GM12878 (cell line): Measurements from ENCODE around the gene ATG10. TPM values are rescaled to one million over a fixed set of nuclear protein-coding genes. Genes with fewer than 3 reads are reported as not detected.

Experiments used
- ATAC-seq: fragments of 200-7000 bp; cut with Tn5 transposase; 3 replicates; pipeline ENCODE4 v1.9.1; 2020; ENCODE audit warnings: mild to moderate bottlenecking, moderate library complexity
- BruUV-seq: library from RNA; stranded (reverse); fragments of 400-500 nt; replicated peaks from 2 replicates; lab custom pipeline; 2021; lab: Mats Ljungman, UMichigan
- CTCF ChIA-PET: fragments of 300-600 bp; sonication (Branson Sonifier 250); formaldehyde crosslinking; extraction: SDS; loops from one replicate; lab custom pipeline; 2021; ENCODE audit warnings: inconsistent platforms; lab: Yijun Ruan, JAX
- POLR2A ChIA-PET: fragments of 350-600 bp; formaldehyde crosslinking; extraction: SDS; loops from one replicate; lab custom pipeline; 2021; ENCODE audit warnings: inconsistent platforms; lab: Charles Lee
- RAD21 ChIA-PET: fragments of 300-600 bp; sonication (Branson Sonifier 250); formaldehyde crosslinking; loops from one replicate; lab custom pipeline; 2023; ENCODE audit warnings: antibody characterized with exemption; ENCODE audit not compliant: unreplicated experiment; lab: Charles Lee
- SMC1A ChIA-PET: fragments of 300-600 bp; sonication (Branson Sonifier 250); formaldehyde crosslinking; loops from one replicate; lab custom pipeline; 2023; ENCODE audit not compliant: unreplicated experiment, uncharacterized antibody; lab: Charles Lee
- DNase-seq: peaks from one replicate; pipeline ENCODE4 v3.0.0-alpha.2; 2011; ENCODE audit warnings: low read depth, low spot score
- FAIRE-seq: peaks from 3 replicates; lab custom pipeline; 2011; peaks lifted over from hg19 to GRCh38; lab: Jason Lieb, UNC
- H2AFZ ChIP-seq: 2 replicates; pipeline ENCODE4 v1.6.0; 2011; ENCODE audit warnings: low read depth, low read length, control low read depth; ENCODE audit not compliant: control insufficient read depth
- H3K27ac ChIP-seq: 2 replicates; pipeline ENCODE4 v1.5.1; 2011; ENCODE audit warnings: control low read depth; ENCODE audit not compliant: control insufficient read depth, insufficient read depth
- H3K27me3 ChIP-seq, 2 experiments: replicated peaks in 1 of 2; 2 replicates each; pipeline versions ENCODE4 v1.6.0 to v1.6.1; 2011; ENCODE audit warnings: low read length in 1 of 2; ENCODE audit not compliant: control insufficient read depth in 2 of 2, insufficient read depth in 2 of 2
- H3K36me3 ChIP-seq, 2 experiments: 2 replicates each; pipeline ENCODE4 v1.5.1; 2011; ENCODE audit warnings: low read length in 1 of 2; ENCODE audit not compliant: control insufficient read depth in 2 of 2, insufficient read depth in 2 of 2
- H3K4me1 ChIP-seq: 2 replicates; pipeline ENCODE4 v1.6.1; 2011; ENCODE audit warnings: mild to moderate bottlenecking, low read length, moderate library complexity, mixed read lengths; ENCODE audit not compliant: control insufficient read depth, insufficient read depth
- H3K4me2 ChIP-seq: 2 replicates; pipeline ENCODE4 v1.6.0; 2011; ENCODE audit warnings: control low read depth; ENCODE audit not compliant: control insufficient read depth, insufficient read depth
- H3K4me3 ChIP-seq: fragments of 200-600 bp; sonication (generic); 2 replicates; pipeline ENCODE4 v1.5.1; 2016
- H3K79me2 ChIP-seq: 2 replicates; pipeline ENCODE4 v1.6.0; 2011; ENCODE audit warnings: low read length; ENCODE audit not compliant: control insufficient read depth, insufficient read depth
- H3K9ac ChIP-seq: 2 replicates; pipeline ENCODE4 v1.8.0; 2011; ENCODE audit warnings: low read length, control low read depth, mixed read lengths; ENCODE audit not compliant: control insufficient read depth, insufficient read depth
- H3K9me3 ChIP-seq: replicated peaks from 3 replicates; pipeline ENCODE4 v1.5.1; 2011; ENCODE audit warnings: mild to moderate bottlenecking, low read length; ENCODE audit not compliant: control insufficient read depth, insufficient read depth
- H4K20me1 ChIP-seq: 2 replicates; pipeline ENCODE4 v1.6.0; 2011; ENCODE audit not compliant: control insufficient read depth, insufficient read depth
- CHD2 ChIP-seq: IDR thresholded peaks from 2 replicates; pipeline ENCODE4 v1.6.1; 2011; ENCODE audit warnings: low read depth, low read length, improper control_type of control experiment, borderline replicate concordance
- WGBS: methylation state at CpG from one replicate; pipeline ENCODE4 v1.1.6; 2016; ENCODE audit warnings: low lambda C conversion rate; ENCODE audit not compliant: insufficient replicate concordance, insufficient coverage; ENCODE audit errors: missing lambda C conversion rate; 5-methylcytosine and 5-hydroxymethylcytosine counted together
- in situ Hi-C: fragments of 300-500 bp; cut with MboI; formaldehyde crosslinking; loops from 9 replicates; pipeline ENCODE4 v1.14.3; 2018; ENCODE audit warnings: mixed read lengths
- intact Hi-C: fragments of 100-400 bp; cut with micrococcal nuclease; formaldehyde crosslinking; loops from one replicate; pipeline ENCODE4 v1.14.2; 2022; ENCODE audit not compliant: unreplicated experiment
- polyA plus RNA-seq, 11 experiments: library from polyadenylated mRNA; depleted of rRNA in 4 of 11; unstranded in 6 of 11; stranded (reverse) in 5 of 11; fragments of >200 nt; fragmentation: Nextera tagmentation in 4 of 11; fragmentation: Illumina TruSeq in 1 of 11; extraction: Ambion mirVana in 4 of 11; extraction: Trizol in 1 of 11; gene quantifications; 1 replicate in 1 of 11; 2 replicates in 10 of 11; pipeline versions ENCODE4 v1.2.1 to v1.2.3, GENCODE V29; 2011 to 2016; ENCODE audit warnings: inconsistent platforms in 2 of 11, missing spikeins in 2 of 11, low read depth in 1 of 11
- total RNA-seq, 4 experiments: library from RNA; depleted of rRNA in 3 of 4; stranded (reverse); fragments of >200 nt in 3 of 4; fragmentation: Illumina TruSeq in 1 of 4; extraction: Trizol in 1 of 4; gene quantifications; 2 replicates each; pipeline versions ENCODE4 v1.2.1 to v1.2.3, GENCODE V29; 2013 to 2021
- TF ChIP-seq, protein P1 (sequence below): IDR thresholded peaks from 2 replicates; pipeline ENCODE4 v1.6.1; 2012; ENCODE audit warnings: improper control_type of control experiment, low read depth, low read length; ENCODE audit not compliant: insufficient replicate concordance
- TF ChIP-seq, protein P2 (sequence below): fragments of 450-650 bp; IDR thresholded peaks from 2 replicates; pipeline ENCODE4 v1.6.1; 2016; ENCODE audit warnings: mild to moderate bottlenecking

Gene ATG10
- total and polyA plus RNA-seq, 10 of the 15 experiments (the other 5 are each of a cell fraction or from before 2014, with no cell fraction given): 3.8 to 14.4 (median 6.5) TPM

DNA sequence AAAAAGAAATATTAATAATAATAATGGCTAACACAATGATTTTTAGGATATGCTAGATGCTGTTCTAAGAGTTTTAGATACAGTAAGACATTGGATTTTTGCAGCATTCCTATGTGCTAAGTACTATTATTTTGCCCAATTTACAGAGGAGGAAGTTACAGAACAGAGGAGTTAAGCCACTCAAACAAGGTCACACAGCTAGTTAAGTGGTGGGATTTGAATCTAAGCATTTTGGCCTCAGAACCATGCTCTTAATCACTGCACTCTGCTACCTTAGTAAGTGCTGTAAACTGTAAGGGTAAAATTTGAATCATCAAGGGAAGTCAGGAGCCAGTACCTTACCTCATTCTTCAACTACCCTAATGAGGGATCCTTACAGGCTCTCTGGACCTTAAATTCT, 280.9 kb downstream of the ATG10 start (continued):
- TF ChIP-seq, protein P1, sequence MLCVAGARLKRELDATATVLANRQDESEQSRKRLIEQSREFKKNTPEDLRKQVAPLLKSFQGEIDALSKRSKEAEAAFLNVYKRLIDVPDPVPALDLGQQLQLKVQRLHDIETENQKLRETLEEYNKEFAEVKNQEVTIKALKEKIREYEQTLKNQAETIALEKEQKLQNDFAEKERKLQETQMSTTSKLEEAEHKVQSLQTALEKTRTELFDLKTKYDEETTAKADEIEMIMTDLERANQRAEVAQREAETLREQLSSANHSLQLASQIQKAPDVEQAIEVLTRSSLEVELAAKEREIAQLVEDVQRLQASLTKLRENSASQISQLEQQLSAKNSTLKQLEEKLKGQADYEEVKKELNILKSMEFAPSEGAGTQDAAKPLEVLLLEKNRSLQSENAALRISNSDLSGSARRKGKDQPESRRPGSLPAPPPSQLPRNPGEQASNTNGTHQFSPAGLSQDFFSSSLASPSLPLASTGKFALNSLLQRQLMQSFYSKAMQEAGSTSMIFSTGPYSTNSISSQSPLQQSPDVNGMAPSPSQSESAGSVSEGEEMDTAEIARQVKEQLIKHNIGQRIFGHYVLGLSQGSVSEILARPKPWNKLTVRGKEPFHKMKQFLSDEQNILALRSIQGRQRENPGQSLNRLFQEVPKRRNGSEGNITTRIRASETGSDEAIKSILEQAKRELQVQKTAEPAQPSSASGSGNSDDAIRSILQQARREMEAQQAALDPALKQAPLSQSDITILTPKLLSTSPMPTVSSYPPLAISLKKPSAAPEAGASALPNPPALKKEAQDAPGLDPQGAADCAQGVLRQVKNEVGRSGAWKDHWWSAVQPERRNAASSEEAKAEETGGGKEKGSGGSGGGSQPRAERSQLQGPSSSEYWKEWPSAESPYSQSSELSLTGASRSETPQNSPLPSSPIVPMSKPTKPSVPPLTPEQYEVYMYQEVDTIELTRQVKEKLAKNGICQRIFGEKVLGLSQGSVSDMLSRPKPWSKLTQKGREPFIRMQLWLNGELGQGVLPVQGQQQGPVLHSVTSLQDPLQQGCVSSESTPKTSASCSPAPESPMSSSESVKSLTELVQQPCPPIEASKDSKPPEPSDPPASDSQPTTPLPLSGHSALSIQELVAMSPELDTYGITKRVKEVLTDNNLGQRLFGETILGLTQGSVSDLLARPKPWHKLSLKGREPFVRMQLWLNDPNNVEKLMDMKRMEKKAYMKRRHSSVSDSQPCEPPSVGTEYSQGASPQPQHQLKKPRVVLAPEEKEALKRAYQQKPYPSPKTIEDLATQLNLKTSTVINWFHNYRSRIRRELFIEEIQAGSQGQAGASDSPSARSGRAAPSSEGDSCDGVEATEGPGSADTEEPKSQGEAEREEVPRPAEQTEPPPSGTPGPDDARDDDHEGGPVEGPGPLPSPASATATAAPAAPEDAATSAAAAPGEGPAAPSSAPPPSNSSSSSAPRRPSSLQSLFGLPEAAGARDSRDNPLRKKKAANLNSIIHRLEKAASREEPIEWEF: no peak

DNA sequence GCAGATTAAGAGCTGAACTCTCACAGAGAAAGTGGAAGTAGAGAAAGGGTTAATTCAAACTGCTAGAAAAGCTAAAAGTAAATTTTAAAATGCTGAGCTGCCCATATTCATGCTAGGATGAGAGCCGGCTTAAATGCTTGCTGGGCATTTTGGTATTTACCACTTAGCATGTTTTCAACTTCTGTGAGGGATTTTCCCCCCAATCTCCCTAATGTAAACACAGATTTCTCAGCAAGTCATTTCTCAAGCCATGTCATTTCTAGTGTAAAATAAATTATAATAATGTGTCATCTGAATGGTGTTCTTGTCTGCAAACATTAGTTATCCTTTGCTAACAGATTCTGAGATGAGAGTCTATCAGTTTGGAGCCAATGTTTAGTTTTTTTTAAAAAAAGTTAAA, 284.0 kb downstream of the ATG10 start:
- ChIA-PET CTCF (interaction anchor here (0.5 to 3.1 kb wide), 8 partner anchors 9 to 1345 kb away, joined by 3 to 12 read pairs (median 4); no protein-coding TSS in a partner anchor), POLR2A (no interaction called here), RAD21 (interaction anchor here (0.7 kb wide), 1 partner anchor 9 kb away, joined by 3 read pairs; no protein-coding TSS in a partner anchor), SMC1A (interaction anchor here (0.6 to 2.4 kb wide), 11 partner anchors 8 to 747 kb away, joined by 3 to 10 read pairs (median 3); no protein-coding TSS in a partner anchor)
- no peaks in the 10 kb centered on the region for H3K4me1 ChIP-seq
- H3K79me2 ChIP-seq: no peaks in the 10 kb centered on the region
- H3K36me3 ChIP-seq: no peaks in the 10 kb centered on the region
- no peak overlapping the region for H3K4me3 ChIP-seq
- no peaks in the 10 kb centered on the region for H3K9me3 ChIP-seq
- intact Hi-C loops: no loop called here
- FAIRE-seq: no peak
- BruUV-seq: no TSS peak
- no peak overlapping the region for H3K9ac ChIP-seq
- no peak overlapping the region for H3K27ac ChIP-seq
- H3K27me3 ChIP-seq: no peaks in the 10 kb centered on the region
- H2AFZ ChIP-seq: no peak overlapping the region
- 9% methylated on average over 1 of the region's 1 CpG for WGBS
- DNase-seq: no peak
- no peak for TF ChIP-seq CHD2
- TF ChIP-seq, protein P2, sequence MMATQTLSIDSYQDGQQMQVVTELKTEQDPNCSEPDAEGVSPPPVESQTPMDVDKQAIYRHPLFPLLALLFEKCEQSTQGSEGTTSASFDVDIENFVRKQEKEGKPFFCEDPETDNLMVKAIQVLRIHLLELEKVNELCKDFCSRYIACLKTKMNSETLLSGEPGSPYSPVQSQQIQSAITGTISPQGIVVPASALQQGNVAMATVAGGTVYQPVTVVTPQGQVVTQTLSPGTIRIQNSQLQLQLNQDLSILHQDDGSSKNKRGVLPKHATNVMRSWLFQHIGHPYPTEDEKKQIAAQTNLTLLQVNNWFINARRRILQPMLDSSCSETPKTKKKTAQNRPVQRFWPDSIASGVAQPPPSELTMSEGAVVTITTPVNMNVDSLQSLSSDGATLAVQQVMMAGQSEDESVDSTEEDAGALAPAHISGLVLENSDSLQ: peak; percentile 29; the same call in 1 of the 2 replicates
- in situ Hi-C loops: no loop called here
- peak; percentile 24; the same call in 2 of the 3 replicates for ATAC-seq
- no peak overlapping the region for H3K4me2 ChIP-seq
- H4K20me1 ChIP-seq: no peaks in the 10 kb centered on the region
